KOPT-K1 (cell line): ENCODE measurements around the gene MED14.
"Not testable (repeated sequence)": the region's sequence is repeated elsewhere in the genome, so short reads cannot be mapped to it uniquely, and the experiment has no call there.

Experiments
- H3K27ac ChIP-seq: fragments of 200-600 bp; sonication (generic); 2 replicates; pipeline ENCODE4 v1.5.1; 2016; ENCODE audit warnings: antibody characterized with exemption, mild to moderate bottlenecking, low read depth, low read length; ENCODE audit not compliant: poor library complexity, severe bottlenecking
- H3K36me3 ChIP-seq: fragments of 200-600 bp; sonication (generic); 2 replicates; pipeline ENCODE4 v1.5.1; 2017; ENCODE audit warnings: antibody characterized with exemption, mild to moderate bottlenecking, low read length, moderate library complexity; ENCODE audit not compliant: insufficient read depth
- H3K9me3 ChIP-seq: fragments of 200-600 bp; sonication (generic); 2 replicates; pipeline ENCODE4 v1.5.1; 2017; ENCODE audit warnings: antibody characterized with exemption, low read length, mild to moderate bottlenecking; ENCODE audit not compliant: insufficient read depth, poor library complexity, severe bottlenecking

MED14 gene

GRCh38 chrX:40749681-40750494 is 14.5 kb upstream of the MED14 start:
- Histone ChIP-seq H3K36me3 (no peaks in the 10 kb centered on the region), H3K27ac (no peak overlapping the region), H3K9me3 (peaks cover 6% of the 10 kb centered on the region)

- H3K9me3 ChIP-seq: peaks cover 6% of the 10 kb centered on the region
- H3K36me3 ChIP-seq: no peaks in the 10 kb centered on the region
- H3K27ac ChIP-seq: no peak overlapping the region
Observed at GRCh38 chrX:40748977-40749376, 13.6 kb upstream of the MED14 start.

- no peaks in the 10 kb centered on the region for H3K9me3 ChIP-seq
- H3K36me3 ChIP-seq: no peaks in the 10 kb centered on the region
- H3K27ac ChIP-seq: no peak overlapping the region
Observed at GRCh38 chrX:40746521-40746920, 11.2 kb upstream of the MED14 start.

GRCh38 chrX:40736170-40736505 is 796 bp upstream of the MED14 start:
- H3K36me3 ChIP-seq: 0 out of 2 replicates have a peak, but pooled peaks cover 7% of the 10 kb centered on the region
- no peaks in the 10 kb centered on the region for H3K9me3 ChIP-seq
- peak overlapping the region; percentile 84 for H3K27ac ChIP-seq

- Histone ChIP-seq H3K9me3 (no peaks in the 10 kb centered on the region), H3K27ac (peak overlapping the region; percentile 84), H3K36me3 (0 out of 2 replicates have a peak, but pooled peaks cover 7% of the 10 kb centered on the region)
Observed at GRCh38 chrX:40734971-40735324, 394 bp downstream of the MED14 start.

GRCh38 chrX:40733706-40734105 is 1.6 kb downstream of the MED14 start:
- Histone ChIP-seq H3K9me3 (no peaks in the 10 kb centered on the region), H3K27ac (no peak overlapping the region)

GRCh38 chrX:40732499-40732898 is 2.8 kb downstream of the MED14 start:
- not testable (repeated sequence) for H3K27ac ChIP-seq, H3K9me3 ChIP-seq
- H3K36me3 ChIP-seq: peaks cover 16% of the 10 kb centered on the region; the same call in 1 of the 2 replicates

More at GRCh38 chrX:40733706-40734105, 1.6 kb downstream of the MED14 start:
- H3K36me3 ChIP-seq: 0 out of 2 replicates have a peak, but pooled peaks cover 7% of the 10 kb centered on the region

GRCh38 chrX:40729598-40730584 is 5.5 kb downstream of the MED14 start:
- Histone ChIP-seq H3K36me3 (peaks cover 36% of the 10 kb centered on the region), H3K9me3 (no peaks in the 10 kb centered on the region), H3K27ac (no peak overlapping the region)

GRCh38 chrX:40727581-40728252 is 7.6 kb downstream of the MED14 start:
- H3K9me3 ChIP-seq: no peaks in the 10 kb centered on the region
- no peak overlapping the region for H3K27ac ChIP-seq
- peaks cover 31% of the 10 kb centered on the region for H3K36me3 ChIP-seq

GRCh38 chrX:40727093-40727492 is 8.2 kb downstream of the MED14 start:
- H3K36me3 ChIP-seq: peaks cover 36% of the 10 kb centered on the region
- H3K27ac ChIP-seq: no peak overlapping the region
- no peaks in the 10 kb centered on the region for H3K9me3 ChIP-seq

- Histone ChIP-seq H3K36me3 (peaks cover 67% of the 10 kb centered on the region), H3K27ac (no peak overlapping the region), H3K9me3 (no peaks in the 10 kb centered on the region)
Observed at GRCh38 chrX:40722930-40723329, 12.4 kb downstream of the MED14 start.

GRCh38 chrX:40721489-40722106 is 13.7 kb downstream of the MED14 start:
- H3K36me3 ChIP-seq: peaks cover 59% of the 10 kb centered on the region
- H3K27ac ChIP-seq: no peak overlapping the region
- no peaks in the 10 kb centered on the region for H3K9me3 ChIP-seq

- Histone ChIP-seq H3K36me3 (peaks cover 51% of the 10 kb centered on the region), H3K9me3 (no peaks in the 10 kb centered on the region), H3K27ac (no peak overlapping the region)
Observed at GRCh38 chrX:40720792-40721191, 14.6 kb downstream of the MED14 start.

GRCh38 chrX:40720339-40720738 is 15.0 kb downstream of the MED14 start:
- no peaks in the 10 kb centered on the region for H3K9me3 ChIP-seq
- H3K36me3 ChIP-seq: peaks cover 47% of the 10 kb centered on the region
- H3K27ac ChIP-seq: no peak overlapping the region
